Measurements from ENCODE around the gene PAQR9. TPM values are rescaled to one million over a fixed set of nuclear protein-coding genes. Genes with fewer than 3 reads are reported as not detected.

PAQR9 gene
- total and polyA plus RNA-seq, 2 donors (not counting 3 experiments of a cell fraction or from before 2014, with no cell fraction given): not detected

DNA sequence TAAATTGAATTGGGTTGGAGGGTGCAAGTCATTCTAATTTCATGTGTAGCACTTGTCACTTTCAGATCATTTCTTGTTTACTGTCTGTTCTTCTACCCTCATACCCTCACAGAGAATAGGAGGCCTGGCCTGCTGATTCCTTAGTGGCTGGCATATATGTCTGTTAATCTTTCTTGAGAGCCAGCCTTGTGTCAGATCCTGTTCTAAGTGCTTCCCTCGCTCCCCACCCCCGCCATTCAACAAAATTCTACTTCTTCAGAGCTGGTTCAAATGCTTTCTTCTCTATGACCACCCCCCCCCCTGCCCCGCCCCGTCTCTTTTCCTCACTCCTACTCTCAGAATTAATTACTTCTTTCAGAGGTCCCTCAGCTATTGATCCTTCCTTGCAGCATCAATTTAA lies 36.4 kb upstream of the PAQR9 start:
- dilution Hi-C loops (cut with MboI; ENCODE audit: extremely low pct_ligation_motif_present, low sequenced_read_pairs): no loop called here
- peaks cover 0 to 6% of the 10 kb centered on the region in 2 experiments for H3K27me3 ChIP-seq (ENCODE audit: control insufficient read depth in 2 of 2, insufficient read depth in 2 of 2, low read length in 2 of 2)
- no peak overlapping the region for H3K27ac ChIP-seq (ENCODE audit: insufficient read depth, low read depth, low read length)
- no peaks in the 10 kb centered on the region for H3K9me1 ChIP-seq (replicated peaks; ENCODE audit: control insufficient read depth, extremely low read depth, insufficient read depth, low read length)
- H4K20me1 ChIP-seq (replicated peaks; ENCODE audit: control insufficient read depth, extremely low read depth, insufficient read depth, low read length): no peaks in the 10 kb centered on the region
- ChIA-PET CTCF (interaction anchor here (2.1 kb wide), 1 partner anchor 411 kb away, joined by 5 read pairs; no protein-coding TSS in a partner anchor), POLR2A (no interaction called here)
- intact Hi-C loops (cut with micrococcal nuclease): loop anchor here (2.0 to 10.0 kb wide), 4 partner anchors 122 to 555 kb away; partner anchors contain the start of genes ATR, TRPC1 and XRN1
- no peak overlapping the region for H3K4me2 ChIP-seq (ENCODE audit: insufficient read depth, low read length)
- FAIRE-seq: no peak
- H3K4me1 ChIP-seq (ENCODE audit: control insufficient read depth, extremely low read depth, insufficient read depth, low read length): peaks cover 16% of the 10 kb centered on the region
- no peaks in the 10 kb centered on the region for H3K9me3 ChIP-seq (replicated peaks; ENCODE audit: control insufficient read depth, insufficient read depth, low read length)
- H3K9ac ChIP-seq (replicated peaks; ENCODE audit: extremely low read depth, insufficient read depth, low read length): no peak overlapping the region
- TF ChIP-seq, protein P1, sequence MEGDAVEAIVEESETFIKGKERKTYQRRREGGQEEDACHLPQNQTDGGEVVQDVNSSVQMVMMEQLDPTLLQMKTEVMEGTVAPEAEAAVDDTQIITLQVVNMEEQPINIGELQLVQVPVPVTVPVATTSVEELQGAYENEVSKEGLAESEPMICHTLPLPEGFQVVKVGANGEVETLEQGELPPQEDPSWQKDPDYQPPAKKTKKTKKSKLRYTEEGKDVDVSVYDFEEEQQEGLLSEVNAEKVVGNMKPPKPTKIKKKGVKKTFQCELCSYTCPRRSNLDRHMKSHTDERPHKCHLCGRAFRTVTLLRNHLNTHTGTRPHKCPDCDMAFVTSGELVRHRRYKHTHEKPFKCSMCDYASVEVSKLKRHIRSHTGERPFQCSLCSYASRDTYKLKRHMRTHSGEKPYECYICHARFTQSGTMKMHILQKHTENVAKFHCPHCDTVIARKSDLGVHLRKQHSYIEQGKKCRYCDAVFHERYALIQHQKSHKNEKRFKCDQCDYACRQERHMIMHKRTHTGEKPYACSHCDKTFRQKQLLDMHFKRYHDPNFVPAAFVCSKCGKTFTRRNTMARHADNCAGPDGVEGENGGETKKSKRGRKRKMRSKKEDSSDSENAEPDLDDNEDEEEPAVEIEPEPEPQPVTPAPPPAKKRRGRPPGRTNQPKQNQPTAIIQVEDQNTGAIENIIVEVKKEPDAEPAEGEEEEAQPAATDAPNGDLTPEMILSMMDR (IDR thresholded peaks at IDR 0.05; ENCODE audit: extremely low read depth in 1 of 2, insufficient read depth in 1 of 2, low read depth in 1 of 2, low read length in 2 of 2): no peak
- TF ChIP-seq MYC (IDR thresholded peaks at IDR 0.05; ENCODE audit: low read depth, low read length) (no peak), POLR2A (IDR thresholded peaks at IDR 0.05; ENCODE audit: low read depth, low read length) (no peak), POLR2AphosphoS5 (IDR thresholded peaks at IDR 0.05; ENCODE audit: insufficient read depth, low read depth, low read length) (no peak), FOS (IDR thresholded peaks at IDR 0.05; ENCODE audit: borderline replicate concordance, insufficient read depth, low read length) (no peak), GATA2 (IDR thresholded peaks at IDR 0.05; ENCODE audit: insufficient read depth, insufficient read length, low read depth, low read length) (no peak), EZH2 (IDR thresholded peaks at IDR 0.05; ENCODE audit: borderline replicate concordance, low read depth, low read length, severe bottlenecking) (no peak)
- H3K36me3 ChIP-seq (ENCODE audit: control insufficient read depth in 2 of 2, extremely low read depth in 1 of 2, insufficient read depth in 2 of 2, low read length in 2 of 2): no peaks in the 10 kb centered on the region
- no peak overlapping the region for H2AFZ ChIP-seq (ENCODE audit: low read depth, low read length)
- H3K4me3 ChIP-seq (replicated peaks in 1 of 3; ENCODE audit: insufficient read depth in 1 of 3, low read depth in 1 of 3, low read length in 3 of 3): no peak overlapping the region
- no TSS peak for BruUV-seq (replicated peaks)
- peaks cover 34% of the 10 kb centered on the region for H3K79me2 ChIP-seq (ENCODE audit: control insufficient read depth, insufficient read depth, low read length)
- DNase-seq (ENCODE audit: low read depth, low spot score): no peak

Measured in endothelial cell of umbilical vein (primary cell).